CD4-positive, alpha-beta T cell treated with Interferon gamma for 1 hour (primary cell): Measurements from ENCODE around the gene PLAGL1.

Experiments
- DNase-seq: peaks from one replicate; pipeline ENCODE4 v3.0.0-alpha.2; 2020

Gene PLAGL1

GRCh38 chr6:143963158-143963919, 44.7 kb downstream of the PLAGL1 start:
- no peak for DNase-seq

DNA sequence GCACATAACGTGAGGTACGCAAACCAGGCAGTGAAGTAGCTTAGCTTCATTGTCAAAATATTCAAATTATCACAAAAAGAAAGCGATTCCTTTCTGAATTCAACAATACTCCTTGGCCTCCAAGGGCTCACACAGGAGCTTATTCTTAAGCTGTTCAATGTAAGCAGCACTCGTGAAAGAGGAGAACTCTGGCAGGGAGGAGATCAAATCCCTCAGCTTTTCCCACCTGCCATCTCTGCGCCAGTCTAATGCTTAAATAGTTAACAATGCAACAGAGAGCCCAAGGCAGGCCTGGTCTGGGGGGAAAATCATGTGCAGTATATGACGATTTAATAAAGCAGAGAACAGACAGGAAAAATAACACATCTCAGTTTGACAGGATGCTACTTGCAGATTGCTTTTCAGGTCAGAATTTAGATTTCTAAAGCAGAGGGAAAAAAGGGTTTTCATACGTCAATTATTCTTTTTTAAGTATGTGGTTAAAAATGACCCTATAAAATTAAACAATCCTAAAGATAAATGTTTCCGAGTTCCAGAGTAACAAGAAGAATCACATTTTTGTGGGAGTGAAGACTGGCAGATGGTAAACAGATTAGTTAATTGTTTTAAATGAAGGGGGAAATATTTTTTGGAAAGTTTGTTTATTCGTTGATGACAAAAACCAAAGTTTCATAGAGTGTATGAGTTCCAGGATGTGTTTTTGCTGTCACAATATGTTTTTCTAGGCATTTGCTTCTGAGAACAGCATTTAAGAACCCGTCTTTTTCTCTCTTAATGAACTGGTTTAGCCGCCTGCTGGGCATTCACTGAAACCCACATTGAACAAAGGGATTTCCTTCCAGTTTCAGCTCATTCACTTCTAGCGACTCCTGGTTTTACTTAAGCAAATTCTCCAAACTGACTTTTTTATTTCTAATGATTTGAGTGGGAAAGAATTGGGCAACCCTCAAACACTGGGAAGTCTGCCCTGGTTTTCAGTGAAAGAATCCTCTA, 45.9 kb downstream of the PLAGL1 start:
- DNase-seq = no peak

DNA sequence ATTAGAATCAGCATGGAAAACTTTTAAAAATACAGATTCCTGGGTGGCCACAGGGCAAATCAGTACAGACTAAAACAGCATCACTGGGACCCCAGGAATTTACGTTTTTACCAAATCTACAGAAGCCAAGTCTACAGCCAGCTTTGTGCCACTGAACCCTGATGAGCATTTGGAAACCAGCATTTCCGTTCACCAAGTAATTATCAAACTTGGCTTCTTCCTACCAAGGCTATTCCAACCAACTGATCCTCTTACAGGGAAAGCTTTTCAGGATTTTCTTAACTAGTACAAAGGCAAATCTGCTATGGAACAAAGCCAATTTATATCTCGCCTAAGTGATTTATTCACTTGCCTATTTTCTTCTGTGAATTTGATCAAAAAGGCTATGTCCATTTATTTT, 47.0 kb downstream of the PLAGL1 start:
- no peak for DNase-seq

DNA sequence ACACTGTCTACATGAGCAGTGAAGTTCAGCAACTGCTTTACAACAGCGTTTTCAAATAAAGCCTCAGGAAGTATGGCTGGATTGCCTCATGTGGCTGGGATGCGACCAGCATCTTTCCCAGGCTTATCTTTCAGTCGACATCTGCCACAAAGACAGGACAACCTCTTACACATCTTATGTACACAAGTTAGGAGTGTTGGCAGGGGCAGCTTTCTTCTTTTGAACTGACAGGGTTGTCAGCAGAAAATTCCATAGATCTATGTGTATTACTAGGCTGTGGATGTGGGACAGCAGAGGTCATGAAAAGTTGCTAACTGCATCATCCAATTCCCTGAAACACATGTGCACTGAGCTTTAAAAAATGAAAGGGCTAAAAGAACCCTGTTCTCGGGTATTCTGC, 48.1 kb downstream of the PLAGL1 start:
- no peak for DNase-seq

DNA sequence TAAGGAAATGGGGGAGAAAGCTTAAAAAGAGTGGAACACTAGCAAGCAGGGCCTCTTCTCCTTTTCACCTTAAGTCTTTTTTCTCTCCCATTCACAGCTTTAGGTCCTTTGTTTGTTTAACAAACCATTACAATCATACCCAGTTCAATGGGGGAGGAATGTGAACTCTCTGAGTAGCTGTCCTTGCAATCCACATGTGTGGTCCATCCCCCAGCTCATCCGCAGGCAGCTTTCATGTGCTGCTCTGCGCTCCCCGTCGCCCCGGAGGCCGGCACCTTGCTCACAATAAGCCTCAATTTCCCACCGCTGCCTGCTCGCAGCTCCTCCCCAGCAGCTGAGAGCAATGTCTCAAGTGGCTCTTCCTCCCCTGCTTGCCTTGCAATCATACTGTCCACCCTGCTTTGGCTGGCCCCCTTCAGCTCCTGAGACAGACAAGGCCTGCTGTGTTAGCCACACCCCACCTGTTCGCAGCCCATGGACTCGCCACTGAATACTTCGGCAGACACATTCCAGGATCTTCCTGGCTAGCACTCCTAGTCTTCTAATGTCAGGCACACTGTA, 49.1 kb downstream of the PLAGL1 start:
- no peak for DNase-seq

DNA sequence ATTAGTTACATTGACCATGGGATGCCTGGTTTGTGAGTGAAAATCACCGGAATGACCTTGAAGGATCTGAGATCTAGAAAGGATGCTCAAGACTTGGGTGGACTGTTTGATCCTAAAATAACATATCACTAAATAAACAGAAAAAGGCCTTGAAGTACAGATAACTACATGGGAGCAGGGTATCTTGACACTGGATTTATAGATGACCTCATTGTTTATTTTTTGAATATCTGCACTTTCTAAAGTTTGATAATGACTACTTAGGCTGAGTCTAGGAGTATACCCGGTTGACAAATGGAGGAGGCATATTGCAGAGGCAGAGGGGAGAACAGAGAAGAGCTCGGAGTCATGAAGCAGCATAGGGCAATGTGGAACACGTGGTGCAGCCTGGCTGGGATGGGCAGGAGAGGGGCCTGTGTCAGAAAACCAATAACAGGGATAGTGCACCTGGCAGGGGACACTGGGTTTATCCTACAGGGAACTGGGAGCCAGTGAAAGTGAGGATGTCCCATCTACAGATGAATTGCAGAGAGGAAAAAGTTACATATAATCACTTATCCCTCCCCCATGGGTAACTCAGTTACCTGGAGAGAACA, 50.3 kb downstream of the PLAGL1 start:
- no peak for DNase-seq

DNA sequence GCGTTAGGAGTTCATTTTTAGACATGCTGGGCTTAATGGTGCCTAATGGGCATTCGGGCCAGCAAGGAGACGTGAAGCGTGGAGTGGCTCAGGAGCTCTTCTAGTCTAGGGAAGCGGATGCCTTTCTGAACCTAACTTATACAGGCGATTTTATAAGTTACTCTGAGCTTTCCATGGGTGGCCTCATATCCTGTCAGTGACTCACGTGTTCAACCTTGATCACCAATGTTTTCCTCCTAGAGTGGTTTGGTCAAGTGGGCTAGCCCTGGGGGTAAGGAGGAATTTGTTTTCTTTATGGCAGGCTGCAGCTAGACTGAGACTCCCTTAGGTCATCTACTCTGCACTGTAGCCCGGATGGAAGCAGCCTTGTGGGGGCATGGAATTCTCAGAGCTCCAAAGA, 52.1 kb downstream of the PLAGL1 start:
- no peak for DNase-seq

- no peak for DNase-seq
These were observed 54.1 kb downstream of the PLAGL1 start for GRCh38 chr6:143953922-143954321.

DNA sequence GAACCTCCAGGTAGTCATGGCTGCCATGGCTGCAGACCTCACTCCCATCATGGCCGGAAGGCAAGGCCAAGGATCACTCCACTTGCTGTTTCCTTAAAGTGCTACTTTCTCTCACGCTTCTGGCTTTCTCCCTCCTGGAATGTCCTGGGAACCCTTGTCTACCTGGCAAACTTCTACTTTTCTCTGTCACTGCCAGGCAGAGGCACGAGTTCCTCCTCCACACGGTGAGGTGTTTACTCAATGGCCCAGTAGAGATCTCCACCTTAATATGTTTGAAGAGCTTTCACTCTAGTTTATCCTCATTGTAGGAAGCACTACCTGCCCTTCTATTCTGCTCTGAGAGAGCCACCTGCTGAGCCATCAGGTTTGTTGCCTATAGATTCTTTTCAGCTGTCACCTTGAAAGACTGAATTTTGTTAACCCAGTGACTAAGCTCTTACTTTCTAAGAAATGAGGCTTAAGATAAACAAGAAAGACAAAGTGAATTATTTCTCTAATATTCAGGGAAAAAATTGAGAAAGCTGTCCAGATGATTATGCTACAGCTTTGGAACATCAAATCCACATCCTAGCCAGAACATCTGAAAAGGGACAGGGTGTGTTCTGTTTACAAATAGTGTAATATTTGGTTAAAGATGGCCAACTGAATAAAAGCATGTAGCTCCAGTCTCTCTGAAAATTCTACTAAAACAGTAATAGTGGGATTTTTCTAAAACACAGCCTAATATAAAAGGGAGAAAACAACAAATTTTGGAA, 54.9 kb downstream of the PLAGL1 start:
- DNase-seq = no peak

- no peak for DNase-seq
These were observed 55.8 kb downstream of the PLAGL1 start for GRCh38 chr6:143952060-143952778.

GRCh38 chr6:143950875-143951274, 57.2 kb downstream of the PLAGL1 start:
- no peak for DNase-seq

DNA sequence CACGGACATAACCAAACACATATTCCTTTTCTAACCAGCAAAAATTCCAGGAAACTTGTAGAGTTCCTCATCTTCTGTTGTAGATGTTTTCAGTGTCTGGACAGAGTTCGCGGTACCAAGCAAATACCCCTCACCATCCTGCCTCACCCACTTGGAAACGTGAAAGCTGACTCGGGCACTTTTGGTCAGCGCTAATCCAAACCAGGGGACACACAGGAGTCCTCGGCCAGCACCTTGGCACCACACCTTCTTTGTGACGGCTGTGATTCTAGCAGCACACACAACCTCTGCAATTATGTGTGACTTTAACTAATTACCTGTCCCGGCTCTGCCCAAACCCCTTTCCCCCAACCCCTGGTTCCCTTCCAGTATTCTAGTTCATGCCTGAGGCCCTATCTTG, 58.1 kb downstream of the PLAGL1 start:
- DNase-seq = no peak

- DNase-seq = no peak
These were observed 58.5 kb downstream of the PLAGL1 start for GRCh38 chr6:143949535-143949934.

GRCh38 chr6:143948208-143948607, 59.9 kb downstream of the PLAGL1 start:
- DNase-seq = no peak

GRCh38 chr6:143941852-143942627, 66.0 kb downstream of the PLAGL1 start:
- DNase-seq = peak; percentile 22

DNA sequence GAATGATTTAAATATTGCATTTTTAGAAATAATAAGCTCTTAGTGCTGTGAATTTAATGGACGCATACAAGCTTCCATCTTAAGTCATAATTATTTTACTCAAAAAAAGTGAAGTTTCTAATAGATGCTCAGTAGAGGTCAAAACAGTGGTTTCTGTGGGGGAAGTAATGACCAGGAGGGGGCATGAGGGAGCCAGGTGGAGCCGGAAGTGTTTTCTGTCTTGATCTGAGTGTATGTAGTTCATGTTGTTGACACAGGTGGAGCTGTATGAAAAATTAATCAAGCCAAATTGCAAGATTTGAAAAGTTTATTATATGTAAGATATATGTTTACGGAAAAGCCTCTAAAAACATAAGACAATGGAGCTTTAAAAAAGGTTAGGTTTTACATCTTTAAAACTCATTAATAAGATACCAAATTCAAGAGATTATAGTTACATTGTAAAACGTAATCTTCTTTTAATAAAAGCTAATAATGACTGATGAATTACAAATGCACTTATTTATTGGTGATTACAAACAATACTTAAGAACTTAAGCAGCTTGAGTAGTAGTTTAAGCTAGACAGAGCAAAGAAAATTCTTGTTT, 68.0 kb downstream of the PLAGL1 start:
- peak; percentile 42 for DNase-seq

DNA sequence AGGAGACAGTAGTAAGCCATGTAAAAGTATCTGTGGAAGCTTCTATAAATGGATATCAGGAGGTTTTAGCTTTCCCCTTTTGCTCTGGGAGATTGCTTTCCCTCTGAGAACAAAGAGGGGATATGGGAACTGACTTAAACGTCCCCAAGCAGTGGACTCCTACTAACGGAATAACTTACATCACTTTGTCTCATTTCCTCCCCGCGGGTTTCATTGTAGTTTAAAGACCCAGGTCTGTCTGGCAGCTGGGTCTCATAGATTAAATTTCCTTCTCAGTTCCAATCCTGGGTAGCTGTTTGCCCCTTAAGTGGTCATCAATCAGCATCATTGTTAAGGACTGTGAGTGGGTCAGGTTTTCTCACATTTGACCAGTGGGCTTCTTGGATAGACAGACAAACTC, 68.7 kb downstream of the PLAGL1 start:
- no peak for DNase-seq

- no peak for DNase-seq
These were observed 70.4 kb downstream of the PLAGL1 start for GRCh38 chr6:143937668-143937970.

GRCh38 chr6:143936778-143937667, 71.0 kb downstream of the PLAGL1 start:
- no peak for DNase-seq

GRCh38 chr6:143936347-143936746, 71.7 kb downstream of the PLAGL1 start:
- DNase-seq = no peak
